IPS-NIHi7 (cell line): Measurements from ENCODE around the gene ADARB2.

ENCODE experiments used
- DNase-seq: peaks from one replicate; pipeline ENCODE4 v3.0.0; 2012; ENCODE audit warnings: mixed read lengths; ENCODE audit errors: extremely low spot score

Gene ADARB2

DNA sequence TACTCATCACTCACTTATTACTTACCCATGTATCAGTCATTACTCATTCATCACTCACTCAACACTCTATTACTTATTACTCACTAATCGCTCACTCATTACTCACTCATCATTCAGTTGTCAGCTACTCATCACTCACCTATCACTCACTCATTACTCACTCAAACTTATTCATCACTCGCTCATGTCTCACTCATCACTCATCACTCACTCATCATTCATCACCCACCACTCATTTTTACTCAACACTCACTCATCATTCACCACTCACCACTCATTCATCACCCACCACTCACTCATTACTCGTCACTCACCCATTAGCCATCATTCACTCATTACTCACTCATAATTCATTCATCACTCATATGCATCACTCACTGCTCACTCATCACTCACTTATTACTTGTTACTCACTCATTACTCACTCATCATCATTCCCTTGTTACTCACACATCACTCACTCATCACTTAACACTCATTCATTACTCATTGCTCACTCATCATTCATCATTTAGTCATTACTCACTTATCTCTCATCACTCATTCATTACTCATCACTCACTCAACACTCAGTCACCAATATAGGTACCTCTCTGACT is 237.9 kb downstream of the ADARB2 start:
- no peak for DNase-seq

DNA sequence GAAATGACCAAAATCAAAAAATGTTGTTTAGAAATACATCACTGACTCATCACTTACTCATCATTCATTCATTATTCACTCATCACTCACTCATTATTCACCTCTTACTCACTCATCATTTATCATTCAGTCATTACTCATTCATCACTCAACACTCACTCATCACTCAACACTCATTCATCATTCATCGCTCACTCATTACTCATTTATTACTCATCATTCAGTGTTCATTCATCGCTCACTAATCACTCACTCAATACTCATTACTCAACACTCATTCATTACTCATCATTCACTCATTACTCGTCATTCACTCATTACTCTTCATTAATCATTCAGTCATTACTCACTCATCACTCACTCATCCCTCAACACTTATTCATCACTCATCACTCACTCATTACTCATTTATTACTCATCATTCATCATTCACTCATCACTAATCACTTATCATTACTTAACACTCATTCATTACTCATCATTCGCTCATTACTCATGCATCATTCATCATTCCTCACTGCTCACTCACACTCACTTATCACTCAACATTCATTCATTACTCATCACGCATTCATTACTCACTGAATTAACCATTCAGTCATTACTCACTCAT is 238.5 kb downstream of the ADARB2 start:
- no peak for DNase-seq

DNA sequence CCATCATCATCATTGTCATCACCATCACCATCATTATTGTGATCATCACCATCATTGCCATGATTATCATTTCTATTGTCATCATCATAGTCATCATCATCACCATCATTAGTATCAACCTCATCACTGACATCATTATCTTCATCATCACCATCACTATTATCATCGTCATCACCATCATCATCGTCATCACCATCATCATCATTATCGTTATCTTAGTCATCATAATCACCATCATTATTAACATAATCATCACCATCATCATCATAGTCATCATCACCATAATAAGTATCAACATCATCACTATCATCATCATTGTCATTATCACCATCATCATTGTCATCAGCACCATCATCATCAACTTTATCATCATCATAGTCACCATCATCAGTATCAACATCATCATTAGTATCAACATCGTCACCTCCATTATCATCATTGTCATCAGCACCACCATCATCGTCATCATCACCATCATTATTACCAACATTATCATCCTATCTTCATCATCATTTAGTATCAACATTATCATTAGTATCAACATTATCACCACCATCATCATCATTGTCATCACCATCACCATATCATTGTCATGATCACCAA is 241.3 kb downstream of the ADARB2 start:
- DNase-seq: no peak

DNA sequence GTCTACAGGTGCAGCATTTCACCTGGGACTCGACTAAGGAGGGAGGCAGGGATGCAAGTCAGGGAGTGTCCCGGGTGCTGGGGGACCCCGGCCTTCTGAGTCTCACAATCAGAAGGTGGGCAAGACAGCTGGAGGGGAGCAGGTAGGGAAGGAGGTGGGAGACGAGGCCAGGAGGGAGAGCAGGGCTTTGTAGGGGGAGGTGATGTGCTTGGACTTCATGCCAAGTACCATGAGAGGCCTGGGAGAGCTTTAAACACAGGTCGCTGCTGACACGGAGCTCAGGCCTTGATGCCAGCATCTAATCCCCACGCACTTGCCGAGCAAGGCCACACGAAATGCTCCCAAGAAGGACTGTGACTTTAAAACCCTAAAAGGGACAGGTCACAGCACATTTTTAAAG is 244.7 kb downstream of the ADARB2 start:
- DNase-seq: no peak

DNA sequence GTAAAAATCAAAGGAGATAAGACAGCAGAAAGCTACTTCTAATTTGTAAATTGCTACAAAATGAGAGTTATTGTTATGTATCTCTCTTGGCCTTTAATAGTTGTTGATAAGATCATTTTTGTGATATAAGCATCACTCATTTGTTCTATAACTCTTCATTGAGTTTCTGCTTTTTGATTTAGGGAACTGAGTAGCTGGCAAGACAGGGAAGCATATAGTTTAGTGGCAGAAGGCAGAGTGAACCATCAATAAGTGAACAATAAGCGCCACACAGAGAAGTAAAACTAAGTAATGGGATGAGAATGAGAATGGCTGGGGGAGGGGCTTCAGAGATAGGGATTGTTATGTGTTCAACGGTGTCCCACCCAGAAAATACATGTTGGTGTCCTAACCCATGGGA is 245.4 kb downstream of the ADARB2 start:
- DNase-seq: no peak

DNA sequence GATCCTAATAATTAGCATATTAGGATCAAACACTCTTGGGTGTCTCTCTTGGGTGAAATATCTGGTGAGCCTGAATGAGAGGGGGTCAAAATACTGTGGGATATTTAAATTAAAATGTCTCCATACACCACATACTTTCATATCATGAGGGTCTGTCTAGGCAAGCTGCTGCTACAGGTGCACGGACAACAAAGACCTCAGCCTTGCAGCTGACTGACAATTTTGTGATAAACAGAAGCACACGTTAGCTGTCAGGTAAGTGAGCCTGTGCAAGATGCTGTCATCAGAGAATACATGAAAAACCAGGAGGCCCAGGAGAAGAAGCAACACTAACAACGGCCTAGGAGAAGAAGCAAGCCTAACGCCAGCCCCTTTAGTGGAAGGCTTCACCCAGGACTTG is 247.5 kb downstream of the ADARB2 start:
- no peak for DNase-seq

DNA sequence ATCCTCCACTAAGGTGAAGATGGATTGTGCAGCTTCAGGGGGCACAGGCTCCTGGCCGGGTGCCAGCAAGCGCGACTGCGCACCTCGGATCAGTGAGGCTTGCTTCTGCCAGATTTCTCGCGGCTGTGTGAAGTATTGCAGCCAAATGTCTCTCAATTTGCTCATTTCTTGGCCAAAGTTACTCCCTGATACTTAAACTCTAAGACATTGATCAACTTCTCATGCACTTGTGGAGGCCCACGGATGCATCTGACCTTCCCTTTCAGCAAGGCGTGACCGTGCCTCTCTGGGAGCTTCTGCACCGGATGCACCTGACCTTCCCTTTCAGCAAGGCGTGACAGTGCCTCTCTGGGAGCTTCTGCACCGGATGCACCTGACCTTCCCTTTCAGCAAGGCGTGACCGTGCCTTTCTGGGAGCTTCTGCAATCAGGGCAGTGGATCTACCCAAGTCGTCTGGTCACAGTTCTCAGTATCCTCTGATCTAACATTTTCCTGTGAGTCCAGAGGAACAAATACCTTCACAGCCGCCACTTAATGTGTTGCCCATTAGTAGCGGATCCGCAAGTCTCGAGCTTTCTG is 248.3 kb downstream of the ADARB2 start:
- DNase-seq: no peak

DNA sequence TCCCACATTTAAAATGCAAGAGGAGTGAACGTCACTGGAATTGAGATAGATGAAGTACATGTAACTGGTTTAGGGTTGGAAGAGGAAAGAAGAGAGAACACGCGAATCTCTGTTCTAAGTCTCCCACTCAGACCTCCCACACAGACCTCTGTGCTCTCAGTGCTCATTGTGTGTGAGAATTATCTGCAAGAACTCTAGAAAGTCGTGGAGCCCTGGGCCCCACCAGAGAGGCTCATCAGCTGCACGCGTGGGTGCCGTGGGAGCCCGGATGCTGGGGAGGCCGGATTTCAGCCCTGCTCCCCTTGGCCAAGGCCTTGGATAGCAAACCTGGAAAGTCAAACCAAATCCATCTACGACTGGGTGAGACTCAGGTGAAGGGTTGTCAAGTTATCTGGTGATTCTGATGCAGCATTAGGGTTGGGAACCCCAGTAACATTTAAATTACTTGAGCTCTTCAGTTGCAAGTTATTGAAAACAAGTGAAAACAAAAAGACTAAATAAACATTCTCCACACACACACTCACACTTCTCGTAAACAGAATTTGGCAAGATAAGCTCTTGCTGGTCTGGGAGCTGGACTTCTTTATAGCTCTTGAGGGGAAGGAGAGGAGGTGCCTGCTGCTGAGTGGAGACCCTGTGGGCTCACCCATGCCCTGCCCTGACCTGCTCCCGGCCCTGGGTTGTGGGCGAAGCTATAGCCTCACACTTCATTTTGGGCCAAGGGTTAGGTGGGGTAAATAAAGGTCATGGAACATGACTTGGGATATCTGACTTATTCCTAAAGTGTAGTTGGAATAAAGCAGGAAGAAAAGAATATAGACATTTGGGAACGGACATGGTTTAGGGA is 250.3 kb downstream of the ADARB2 start:
- no peak for DNase-seq

DNA sequence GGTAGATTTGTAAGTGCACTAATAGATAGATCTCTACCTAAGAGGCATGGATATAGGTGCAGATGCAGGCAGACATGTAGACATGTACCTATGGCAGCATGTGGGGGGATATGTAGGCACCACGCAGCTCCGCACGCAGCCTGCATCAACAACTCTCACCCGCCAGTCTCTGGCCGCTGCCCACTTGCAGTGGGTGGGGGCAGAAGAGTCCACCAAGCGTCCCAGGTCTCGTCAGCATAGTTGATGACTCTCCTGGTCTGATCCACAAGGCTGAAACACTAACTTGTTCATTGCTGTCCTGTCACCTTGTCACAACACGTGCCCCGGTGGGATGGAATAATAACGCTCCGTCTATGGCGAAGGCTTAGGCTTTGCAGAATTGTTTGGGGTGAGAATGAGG is 252.0 kb downstream of the ADARB2 start:
- DNase-seq: no peak

DNA sequence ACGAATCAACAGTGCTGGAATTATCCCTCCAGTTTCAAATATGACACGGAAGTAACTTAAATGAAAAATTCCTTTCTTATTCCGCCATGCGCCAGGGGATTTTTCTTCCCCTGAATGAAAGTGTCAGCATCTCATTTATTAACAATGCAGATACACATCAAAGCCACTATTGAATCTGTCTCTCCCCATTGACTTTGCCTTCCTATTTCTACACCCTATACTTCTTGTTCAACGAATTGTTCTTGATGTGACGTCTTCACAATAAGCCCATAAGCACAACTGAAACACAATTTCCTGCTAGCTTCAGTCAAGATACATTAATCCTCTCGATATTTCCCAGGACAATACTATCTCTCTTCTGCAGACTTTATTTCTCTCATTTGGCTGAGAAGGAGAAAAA is 253.5 kb downstream of the ADARB2 start:
- DNase-seq: no peak

DNA sequence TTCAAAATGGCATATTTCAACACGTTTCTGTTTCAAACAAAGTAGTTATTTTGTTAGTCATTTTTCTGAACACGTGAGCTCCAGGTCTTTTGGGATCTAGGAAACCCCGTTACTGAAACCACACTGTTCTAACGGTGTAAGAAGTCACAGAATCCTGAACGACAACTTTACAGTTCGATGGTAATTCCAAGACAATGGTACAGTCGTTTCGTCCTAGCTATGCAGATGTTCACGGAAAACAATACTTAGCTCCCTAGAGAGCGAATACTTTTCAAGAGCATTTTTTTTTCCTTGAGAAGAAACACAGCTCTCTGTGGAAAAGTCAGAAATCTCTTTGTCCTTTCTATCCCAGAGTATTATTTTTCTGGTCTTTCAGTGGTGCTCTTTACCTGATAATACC is 254.1 kb downstream of the ADARB2 start:
- DNase-seq: no peak

DNA sequence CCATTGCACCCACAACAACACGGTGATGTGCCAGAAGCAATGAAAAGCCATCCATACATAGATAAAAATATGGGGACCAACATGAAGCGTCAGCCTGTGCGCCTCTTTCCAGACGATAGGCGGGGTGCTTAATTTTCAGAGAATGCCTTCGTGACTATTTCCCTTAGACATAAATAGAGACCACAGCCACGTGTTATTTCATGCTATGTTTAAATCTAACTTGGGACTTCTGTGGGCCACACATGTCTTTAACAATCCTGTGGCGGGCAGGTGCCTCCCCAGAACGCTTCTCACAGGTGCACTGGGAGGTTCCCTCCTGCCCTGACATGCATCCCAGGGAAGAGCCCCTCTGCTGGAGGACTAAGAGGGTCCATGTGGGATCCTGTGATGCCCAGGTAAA is 259.7 kb downstream of the ADARB2 start:
- DNase-seq: no peak

DNA sequence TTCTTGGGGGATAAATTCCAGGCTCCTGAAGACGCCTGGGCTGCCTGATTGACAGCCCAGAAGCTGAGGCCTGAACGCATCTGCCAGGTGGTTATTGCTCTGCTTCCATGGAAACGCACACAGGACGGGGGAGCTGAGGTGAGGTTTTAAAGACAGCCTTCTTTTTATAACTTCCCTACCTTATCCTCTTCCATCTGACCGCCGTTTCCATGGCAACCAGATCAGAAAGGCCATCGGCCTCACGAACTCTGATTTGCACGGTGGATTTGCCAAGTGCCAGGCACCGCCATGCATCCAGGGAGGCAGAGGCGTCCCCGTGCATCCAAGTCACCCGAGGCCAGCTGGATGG is 260.9 kb downstream of the ADARB2 start:
- DNase-seq: no peak

DNA sequence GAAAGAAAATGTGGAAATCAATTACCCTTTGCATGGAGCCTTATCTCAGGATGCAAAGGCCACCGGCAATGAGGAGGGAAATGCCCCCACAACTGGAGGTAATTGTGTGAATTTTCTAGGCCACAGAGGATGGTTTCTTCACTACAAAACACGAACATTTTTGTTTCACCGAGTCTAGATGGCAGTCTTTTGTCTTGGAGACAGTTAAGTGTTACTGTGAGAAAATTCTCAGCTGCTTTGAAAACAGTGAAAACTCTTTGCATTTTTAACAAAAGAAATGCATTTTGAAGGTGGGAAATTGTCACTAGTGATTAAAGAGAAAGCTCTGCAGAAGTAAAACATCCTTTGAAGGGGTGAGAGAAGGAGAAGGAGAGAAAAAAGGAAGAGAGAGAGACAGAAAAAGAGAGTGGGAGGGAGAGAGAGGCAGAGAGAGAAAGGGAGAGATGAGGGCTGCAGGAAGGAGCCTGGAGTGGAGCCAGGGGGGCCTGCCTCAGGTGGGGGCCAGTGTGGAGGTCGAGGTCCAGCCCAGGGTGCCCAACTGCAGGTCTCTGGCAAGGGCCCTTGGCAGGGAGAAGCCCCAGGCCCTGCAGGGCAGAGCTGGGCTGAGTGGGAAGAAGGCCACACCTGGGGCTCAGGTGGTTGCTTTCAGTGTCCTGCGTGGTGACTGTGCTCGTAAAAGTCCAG is 261.4 kb downstream of the ADARB2 start:
- no peak for DNase-seq

DNA sequence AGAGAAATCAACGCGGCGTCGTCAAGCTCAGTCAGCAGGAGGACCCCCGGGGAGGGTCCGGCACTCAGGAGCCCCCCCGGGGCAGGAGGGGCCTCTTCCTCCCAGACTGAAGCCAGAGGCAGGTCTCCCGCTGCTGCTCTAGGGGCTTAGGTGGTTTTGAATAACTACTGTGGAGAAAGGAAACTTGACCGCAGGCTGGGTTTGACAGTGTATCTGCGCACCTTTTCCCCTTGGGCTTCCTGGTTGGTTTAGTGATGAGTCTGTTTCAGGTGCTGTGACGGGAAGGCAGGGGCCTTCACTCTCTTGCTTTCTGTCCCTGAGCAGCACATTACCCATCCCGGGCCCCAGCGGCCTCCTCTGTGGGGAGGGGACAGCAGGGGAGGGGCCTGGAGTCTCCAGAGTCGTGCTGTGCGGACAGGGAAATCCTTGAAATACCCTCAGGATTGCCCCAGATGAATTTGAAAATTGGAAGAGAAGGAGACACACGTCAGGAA is 262.2 kb downstream of the ADARB2 start:
- peak; percentile 26 for DNase-seq

DNA sequence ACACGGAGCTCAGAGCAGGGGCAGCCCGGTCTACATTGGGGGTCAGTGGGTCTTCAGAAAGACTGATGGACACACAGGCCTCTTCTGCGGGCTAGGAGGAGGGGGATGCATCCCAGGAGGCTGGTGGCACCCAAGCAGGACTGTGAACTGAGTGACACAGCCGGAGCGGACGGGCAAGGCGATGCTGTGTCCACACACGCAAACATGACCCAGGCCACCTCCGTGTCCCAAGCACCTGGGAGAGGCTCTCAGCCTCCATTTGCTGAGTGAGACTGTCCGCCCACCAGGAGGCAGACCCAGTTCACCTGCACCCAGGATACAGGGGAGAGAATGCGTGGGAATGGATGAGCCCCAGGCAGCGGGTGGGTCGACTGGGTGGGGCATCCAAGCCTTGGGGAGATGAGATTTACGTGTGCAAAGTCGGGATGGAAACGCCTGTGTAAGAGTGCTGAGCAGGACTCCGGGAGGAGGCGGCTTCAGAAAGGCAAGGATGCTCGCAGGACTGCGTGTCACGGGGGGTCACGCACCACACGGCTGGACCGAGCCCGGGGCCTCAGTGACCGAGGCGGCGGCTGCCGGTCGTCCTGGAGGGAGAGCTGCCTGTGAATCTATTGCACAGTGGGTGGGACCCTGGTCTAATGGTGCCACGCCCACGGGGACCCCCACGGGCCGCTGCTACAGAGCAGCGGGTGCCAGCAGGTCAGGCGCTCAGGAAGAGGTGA is 262.8 kb downstream of the ADARB2 start:
- DNase-seq: no peak

DNA sequence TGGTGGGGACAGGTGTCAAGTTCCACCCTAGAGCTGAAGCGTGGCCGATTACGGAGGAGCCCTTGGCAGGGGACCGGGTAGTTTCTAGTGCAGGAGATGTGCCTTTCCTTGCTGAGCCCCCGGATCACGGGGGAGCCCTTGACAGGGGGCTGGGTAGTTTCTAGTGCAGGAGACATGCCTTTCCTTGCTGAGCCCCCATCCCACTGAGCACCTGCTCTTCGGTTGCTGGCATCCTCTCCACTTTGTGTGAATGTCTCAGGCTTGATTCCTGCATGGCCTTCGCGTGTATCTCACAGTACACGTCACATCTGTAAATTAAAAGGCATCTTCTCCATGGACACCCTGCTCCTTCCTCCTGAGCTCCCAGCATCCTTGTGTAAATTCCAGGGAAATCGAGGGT is 263.5 kb downstream of the ADARB2 start:
- no peak for DNase-seq

DNA sequence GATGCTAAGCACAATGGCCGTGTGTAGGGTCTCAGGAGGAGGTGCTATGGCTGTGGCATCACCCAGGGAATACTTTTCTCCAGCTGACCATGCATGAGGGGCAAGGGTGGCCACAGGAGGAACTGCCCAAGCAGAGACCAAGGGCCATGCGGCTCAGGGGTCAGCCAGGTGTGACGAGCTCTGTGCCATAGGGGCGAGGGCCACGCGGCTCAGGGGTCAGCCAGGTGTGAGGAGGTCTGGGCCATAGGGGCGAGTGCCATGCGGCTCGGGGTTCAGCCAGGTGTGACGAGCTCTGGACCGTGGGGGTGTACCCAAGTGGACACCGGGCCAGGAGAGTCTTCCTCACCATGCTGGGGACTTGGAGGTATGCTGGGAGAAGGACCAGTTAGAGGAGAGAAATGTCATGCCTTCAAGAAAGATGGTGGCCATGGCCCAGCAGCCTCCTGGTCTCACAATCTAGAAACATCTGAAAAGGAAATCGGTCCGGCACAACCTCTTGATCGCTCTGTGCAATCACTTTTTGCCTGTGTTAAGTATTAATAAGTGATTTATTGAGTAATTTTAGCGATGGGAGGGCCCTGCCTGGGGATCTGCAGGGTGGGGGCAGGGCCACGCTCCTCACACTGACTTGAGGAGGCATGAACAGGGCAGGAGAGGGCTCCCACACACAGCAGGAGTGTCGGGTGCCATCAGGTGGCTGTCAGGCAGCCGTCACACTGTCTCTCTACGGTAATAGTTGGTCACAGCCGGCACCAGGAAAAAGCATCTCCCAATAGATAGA is 265.0 kb downstream of the ADARB2 start:
- DNase-seq: no peak

DNA sequence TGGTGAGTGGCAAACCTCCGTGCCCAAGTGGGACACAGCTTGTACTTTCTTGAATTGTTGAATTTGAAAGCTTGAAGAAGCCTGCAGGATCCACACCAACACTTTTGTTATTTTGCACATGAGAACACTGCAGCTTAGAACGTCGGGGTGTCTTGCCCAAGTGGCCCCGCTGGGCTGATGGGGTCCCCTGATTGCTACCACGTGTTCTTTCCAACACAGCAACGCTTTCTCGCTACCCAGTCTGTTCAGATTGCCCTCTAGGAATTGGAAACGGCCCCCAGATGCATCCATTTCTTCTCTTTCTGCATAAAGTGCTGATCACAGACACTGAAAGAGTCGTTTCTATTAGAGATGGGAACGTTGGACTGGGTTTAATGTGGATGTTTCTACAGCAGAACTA is 268.5 kb downstream of the ADARB2 start:
- DNase-seq: no peak
